Measurements from ENCODE around the gene MLYCD.

GRCh38 chr16:83887080-83887479, 11.8 kb upstream of the MLYCD start:
- TF ChIP-seq CTCF (IDR thresholded peaks at IDR 0.05), result no peak
- TF ChIP-seq POLR2A (IDR thresholded peaks at IDR 0.05), result no peak
